K562 (cell line): ENCODE measurements around the gene ZNF862. TPM values are rescaled to one million over a fixed set of nuclear protein-coding genes. Genes with fewer than 3 reads are reported as not detected.

Experiments used
- ATAC-seq: fragments of 200-7000 bp; cut with Tn5 transposase; 3 replicates; pipeline ENCODE4 v1.9.1; 2020; ENCODE audit warnings: moderate library complexity
- BruUV-seq: library from RNA; stranded (reverse); fragments of 400-500 nt; replicated peaks from 2 replicates; lab custom pipeline; 2021; lab: Mats Ljungman, UMichigan
- CTCF ChIA-PET: fragments of 300-600 bp; formaldehyde crosslinking; extraction: SDS; loops from one replicate; lab custom pipeline; 2021; ENCODE audit warnings: low intra/inter-chr PET ratio; lab: Yijun Ruan, JAX
- POLR2A ChIA-PET: fragments of 300-600, 350-650 bp; sonication (Branson Sonifier 250); formaldehyde crosslinking; extraction: SDS; loops from one replicate; lab custom pipeline; 2021; ENCODE audit warnings: antibody characterized with exemption, inconsistent platforms; lab: Yijun Ruan, JAX
- DNase-seq, 4 experiments: peaks; one replicate each; pipeline versions ENCODE4 v3.0.0 to v3.0.0-alpha.2; 2011 to 2018; ENCODE audit warnings: low spot score in 3 of 4, mixed read lengths in 3 of 4; ENCODE audit errors: extremely low read depth in 1 of 4
- FAIRE-seq: peaks from 2 replicates; lab custom pipeline; 2011; peaks lifted over from hg19 to GRCh38; lab: Jason Lieb, UNC
- H2AFZ ChIP-seq: 2 replicates; pipeline ENCODE4 v1.6.0; 2011; ENCODE audit warnings: low read depth, low read length, control low read depth, inconsistent platforms
- H3K27ac ChIP-seq: fragments of 200-600 bp; 3 replicates; pipeline ENCODE4 v1.8.0; 2011; ENCODE audit warnings: low read depth, mild to moderate bottlenecking, control low read depth, inconsistent platforms, low read length, moderate library complexity, mixed read lengths; ENCODE audit errors: extremely low read depth
- H3K27me3 ChIP-seq, 2 experiments: fragments of 300-600 bp in 1 of 2; 2 replicates in 1 of 2; 3 replicates in 1 of 2; pipeline versions ENCODE4 v1.6.0 to v1.8.0; 2011; ENCODE audit warnings: inconsistent platforms in 2 of 2, low read length in 2 of 2, mild to moderate bottlenecking in 1 of 2, mixed read lengths in 1 of 2, moderate library complexity in 1 of 2; ENCODE audit not compliant: control insufficient read depth in 2 of 2, insufficient read depth in 2 of 2
- H3K36me3 ChIP-seq: fragments of 300-600 bp; 3 replicates; pipeline ENCODE4 v1.8.0; 2011; ENCODE audit warnings: mild to moderate bottlenecking, low read length, inconsistent platforms; ENCODE audit not compliant: control insufficient read depth, insufficient read depth
- H3K4me1 ChIP-seq, 2 experiments: fragments of 200-600 bp in 1 of 2; replicated peaks in 1 of 2; 2 replicates in 1 of 2; 3 replicates in 1 of 2; pipeline versions ENCODE4 v1.5.1 to v1.8.0; 2011; ENCODE audit warnings: inconsistent platforms in 2 of 2, low read length in 2 of 2, mild to moderate bottlenecking in 1 of 2, mixed read lengths in 1 of 2, moderate library complexity in 1 of 2; ENCODE audit not compliant: control insufficient read depth in 2 of 2, insufficient read depth in 2 of 2
- H3K4me2 ChIP-seq: 2 replicates; pipeline ENCODE4 v1.6.1; 2011; ENCODE audit warnings: low read length, control low read depth, inconsistent platforms, mixed read lengths; ENCODE audit not compliant: insufficient read depth
- H3K4me3 ChIP-seq: fragments of 200-600 bp; sonication (generic), shearing (Covaris generic); 2 replicates; pipeline ENCODE4 v1.5.1; 2016; ENCODE audit warnings: control low read depth, inconsistent platforms
- H3K79me2 ChIP-seq: fragments of 200-600 bp; 3 replicates; pipeline ENCODE4 v1.8.0; 2011; ENCODE audit warnings: low read length, inconsistent platforms; ENCODE audit not compliant: control insufficient read depth, insufficient read depth
- H3K9ac ChIP-seq, 2 experiments: 2 replicates each; pipeline versions ENCODE4 v1.6.0 to v1.6.1; 2011; ENCODE audit warnings: low read depth in 2 of 2, low read length in 2 of 2, control low read depth in 1 of 2, inconsistent platforms in 1 of 2, mild to moderate bottlenecking in 1 of 2, mixed read lengths in 1 of 2; ENCODE audit not compliant: insufficient read depth in 1 of 2
- H3K9me1 ChIP-seq: one replicate; pipeline ENCODE4 v1.6.0; 2011; ENCODE audit warnings: inconsistent platforms, mild to moderate bottlenecking, low read length, moderate library complexity; ENCODE audit not compliant: control insufficient read depth, insufficient read depth
- H3K9me3 ChIP-seq: replicated peaks from 2 replicates; pipeline ENCODE4 v1.5.1; 2011; ENCODE audit warnings: low read depth, low read length, inconsistent platforms; ENCODE audit not compliant: control insufficient read depth, insufficient read depth
- H4K20me1 ChIP-seq: replicated peaks from 2 replicates; pipeline ENCODE4 v1.6.1; 2011; ENCODE audit warnings: low read length, inconsistent platforms, mixed read lengths; ENCODE audit not compliant: control insufficient read depth, insufficient read depth
- HNRNPLL ChIP-seq: fragments of 200-400 bp; formaldehyde crosslinking; IDR thresholded peaks from 2 replicates; pipeline ENCODE4 v1.6.1; 2017; ENCODE audit warnings: low read length, low read depth, mild to moderate bottlenecking; ENCODE audit not compliant: poor library complexity, severe bottlenecking
- MEIS2 ChIP-seq: fragments of 450-650 bp; IDR thresholded peaks from 2 replicates; pipeline ENCODE4 v1.6.1; 2014; ENCODE audit warnings: mild to moderate bottlenecking; ENCODE audit not compliant: partially characterized antibody
- ZBTB26 ChIP-seq: fragments of 450-650 bp; formaldehyde crosslinking; IDR thresholded peaks from 2 replicates; pipeline ENCODE4 v1.4.0; 2022; ENCODE audit warnings: missing genetic modification characterization
- ZBTB33 ChIP-seq: sonication (generic); formaldehyde crosslinking; IDR thresholded peaks from 2 replicates; pipeline ENCODE4 v1.8.1; 2023; ENCODE audit warnings: mild to moderate bottlenecking, missing genetic modification reagents
- ZBTB7A ChIP-seq: IDR thresholded peaks from 2 replicates; pipeline ENCODE4 v1.6.1; 2011; ENCODE audit warnings: low read depth, mild to moderate bottlenecking, low read length, moderate library complexity, borderline replicate concordance; ENCODE audit not compliant: control insufficient read depth
- ZFP91 ChIP-seq: sonication (generic); formaldehyde crosslinking; IDR thresholded peaks from 2 replicates; pipeline ENCODE4 v1.8.0; 2022; ENCODE audit warnings: mild to moderate bottlenecking, missing genetic modification reagents
- WGBS: fragments of 100-300 bp; shearing (Covaris generic); methylation state at CpG from one replicate; pipeline ENCODE4 v1.1.6; 2016; ENCODE audit warnings: low coverage, mixed read lengths; ENCODE audit not compliant: insufficient coverage; ENCODE audit errors: missing lambda C conversion rate; 5-methylcytosine and 5-hydroxymethylcytosine counted together
- in situ Hi-C: fragments of 300-500 bp; cut with MboI; formaldehyde crosslinking; loops from 4 replicates; pipeline ENCODE4 v1.15.0; 2018; ENCODE audit warnings: inconsistent platforms, mixed read lengths
- intact Hi-C: fragments of 100-400 bp; cut with micrococcal nuclease; formaldehyde crosslinking; loops from 2 replicates; pipeline ENCODE4 v1.14.2; 2022
- polyA plus RNA-seq, 8 experiments: library from polyadenylated mRNA; depleted of rRNA in 4 of 8; stranded (reverse) in 5 of 8; unstranded in 3 of 8; fragments of >200 nt; fragmentation: Nextera tagmentation in 2 of 8; fragmentation: Illumina TruSeq in 1 of 8; extraction: Ambion mirVana in 2 of 8; extraction: Trizol in 1 of 8; gene quantifications; 2 replicates each; pipeline versions ENCODE4 v1.2.1 to v1.2.3, GENCODE V29; 2011 to 2014; ENCODE audit warnings: inconsistent platforms in 1 of 8, missing spikeins in 1 of 8
- total RNA-seq, 7 experiments: library from RNA; depleted of rRNA in 6 of 7; stranded (reverse); fragments of >200 nt in 6 of 7; fragmentation: Illumina TruSeq in 2 of 7; extraction: Trizol in 2 of 7; gene quantifications; 2 replicates each; pipeline versions ENCODE4 v1.2.1 to v1.2.3, GENCODE V29; 2011 to 2021; ENCODE audit warnings: low replicate concordance in 1 of 7

The ZNF862 gene
- total and polyA plus RNA-seq, 9 of the 15 experiments (the other 6 are each of a cell fraction or from before 2014, with no cell fraction given): 1.1 to 3.9 (median 2.6) TPM

- Histone ChIP-seq H3K36me3 (no peaks in the 10 kb centered on the region), H2AFZ (no peak overlapping the region), H3K27ac (no peak overlapping the region), H3K9ac (no peak overlapping the region), H3K9me3 (no peaks in the 10 kb centered on the region), H4K20me1 (0 out of 2 replicates have a peak, but pooled peaks cover 10% of the 10 kb centered on the region), H3K27me3 (peaks cover 6 to 32% of the 10 kb centered on the region in 2 experiments; a peak in 4 of 5 replicates), H3K9me1 (no peaks in the 10 kb centered on the region), H3K79me2 (no peaks in the 10 kb centered on the region), H3K4me2 (no peak overlapping the region), H3K4me1 (peaks cover 15 to 27% of the 10 kb centered on the region in 2 experiments), H3K4me3 (no peak overlapping the region)
- no peak for DNase-seq
- BruUV-seq: no TSS peak
- in situ Hi-C loops (loop anchor here (25.0 kb wide), 1 partner anchor 166 kb away; no protein-coding TSS in a partner anchor), intact Hi-C loops (no loop called here)
- POLR2A ChIA-PET: interaction anchor here (0.6 to 1.7 kb wide), 4 partner anchors 13 to 1827 kb away, joined by 3 to 6 read pairs (median 3); no protein-coding TSS in a partner anchor
- WGBS: 59% methylated on average over 12 of the region's 12 CpGs
- no peak for FAIRE-seq
- CTCF ChIA-PET: no interaction called here
- no peak for ATAC-seq
- TF ChIP-seq ZBTB33 (CRISPR knock-in tag): peak; percentile 55; the same call in 1 of the 2 replicates
- no peak for TF ChIP-seq ZBTB26
- no peak for TF ChIP-seq MEIS2
- TF ChIP-seq ZFP91 (CRISPR knock-in tag): no peak
- TF ChIP-seq HNRNPLL: no peak
- no peak for TF ChIP-seq ZBTB7A
These were observed 32.7 kb downstream of the ZNF862 start for GRCh38 chr7:149870701-149871483.
